ENCODE results near the gene LONRF2.

Gene LONRF2

DNA sequence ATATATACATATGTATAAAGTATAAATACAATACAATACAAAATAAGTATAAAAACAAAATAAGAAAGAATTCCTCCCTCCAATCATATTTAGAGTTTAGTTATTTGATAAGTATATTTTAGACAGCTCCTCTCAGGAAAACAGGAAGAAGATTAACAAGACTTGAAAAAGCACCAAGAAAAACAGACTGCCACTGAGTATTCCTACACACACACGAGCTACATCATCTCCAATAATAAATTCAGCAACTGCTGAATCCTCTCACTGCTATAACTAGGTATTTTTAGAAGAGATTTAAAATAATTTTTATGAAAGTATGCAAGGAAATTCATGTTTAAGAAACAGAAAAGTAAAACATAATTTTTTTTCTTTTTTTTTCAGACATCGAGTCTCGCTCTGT is 13.0 kb downstream of the LONRF2 start:
- Histone ChIP-seq H3K27me3 (peaks cover 15% of the 10 kb centered on the region), H3K9me3 (no peaks in the 10 kb centered on the region), H3K4me1 (ENCODE audit: control insufficient read depth in 1 of 2, insufficient read depth in 1 of 2, low read depth in 1 of 2, low read length in 1 of 2) (no peaks in the 10 kb centered on the region), H3K36me3 (no peaks in the 10 kb centered on the region), H3K27ac (no peak overlapping the region), H3K4me3 (ENCODE audit: low read depth in 1 of 2, low read length in 1 of 2) (no peak overlapping the region)
- TF ChIP-seq CTCF (IDR thresholded peaks at IDR 0.05): no peak

GRCh38 chr2:100303744-100304143 is 18.6 kb downstream of the LONRF2 start:
- no peaks in the 10 kb centered on the region for H3K9me3 ChIP-seq
- TF ChIP-seq CTCF (IDR thresholded peaks at IDR 0.05): no peak
- H3K4me3 ChIP-seq (ENCODE audit: low read depth in 1 of 2, low read length in 1 of 2): no peak overlapping the region

GRCh38 chr2:100302585-100302892 is 19.8 kb downstream of the LONRF2 start:
- H3K4me1 ChIP-seq (ENCODE audit: control insufficient read depth in 1 of 2, insufficient read depth in 1 of 2, low read depth in 1 of 2, low read length in 1 of 2): no peaks in the 10 kb centered on the region
- no peaks in the 10 kb centered on the region for H3K27me3 ChIP-seq
- H3K9me3 ChIP-seq: no peaks in the 10 kb centered on the region
- no peak overlapping the region for H3K4me3 ChIP-seq (ENCODE audit: low read depth in 1 of 2, low read length in 1 of 2)
- no peak overlapping the region for H3K27ac ChIP-seq
- TF ChIP-seq CTCF (IDR thresholded peaks at IDR 0.05): no peak
- H3K36me3 ChIP-seq: no peaks in the 10 kb centered on the region

More at GRCh38 chr2:100303744-100304143, 18.6 kb downstream of the LONRF2 start:
- H3K27ac ChIP-seq: no peak overlapping the region
- no peaks in the 10 kb centered on the region for H3K4me1 ChIP-seq (ENCODE audit: control insufficient read depth in 1 of 2, insufficient read depth in 1 of 2, low read depth in 1 of 2, low read length in 1 of 2)
- no peaks in the 10 kb centered on the region for H3K36me3 ChIP-seq
- no peaks in the 10 kb centered on the region for H3K27me3 ChIP-seq

DNA sequence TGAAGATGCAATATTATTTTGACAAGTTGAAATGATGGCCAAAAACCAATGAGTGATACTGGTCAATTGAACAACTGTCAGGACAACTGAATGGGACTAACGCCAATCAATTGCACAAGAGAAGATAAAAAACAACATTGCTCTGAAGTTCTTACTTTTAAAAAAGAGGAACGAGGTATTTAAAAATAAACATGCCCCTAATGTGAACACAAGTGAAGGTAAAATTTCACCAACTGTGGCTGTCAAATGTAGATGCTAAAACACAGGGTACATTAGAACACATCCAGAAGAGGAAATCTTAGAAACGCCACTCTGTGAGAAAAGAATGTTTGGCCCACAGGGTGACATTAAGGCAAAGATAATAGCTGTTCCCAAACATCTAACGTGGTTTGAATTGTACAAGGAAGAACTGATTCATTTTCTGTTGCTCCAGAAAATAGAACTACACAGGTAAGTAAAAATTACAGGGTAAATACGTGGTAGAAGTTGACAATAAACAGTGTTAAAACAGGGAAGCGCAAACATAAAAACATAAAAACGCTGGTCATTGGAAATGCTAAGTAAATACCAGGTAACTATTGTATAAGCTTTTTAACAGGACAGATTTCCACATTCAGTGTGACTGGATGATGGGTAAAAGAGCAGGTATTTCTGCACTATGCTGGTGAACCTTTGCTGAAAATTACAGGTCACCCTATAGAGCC is 20.3 kb downstream of the LONRF2 start:
- Histone ChIP-seq H3K27me3 (no peaks in the 10 kb centered on the region), H3K4me3 (ENCODE audit: low read depth in 1 of 2, low read length in 1 of 2) (no peak overlapping the region), H3K27ac (no peak overlapping the region), H3K4me1 (ENCODE audit: control insufficient read depth in 1 of 2, insufficient read depth in 1 of 2, low read depth in 1 of 2, low read length in 1 of 2) (no peaks in the 10 kb centered on the region), H3K36me3 (no peaks in the 10 kb centered on the region), H3K9me3 (no peaks in the 10 kb centered on the region)
- no peak for TF ChIP-seq CTCF (IDR thresholded peaks at IDR 0.05)

- H3K27me3 ChIP-seq: peaks cover 3% of the 10 kb centered on the region
- no peak for TF ChIP-seq CTCF (IDR thresholded peaks at IDR 0.05)
- no peaks in the 10 kb centered on the region for H3K9me3 ChIP-seq
- H3K36me3 ChIP-seq: no peaks in the 10 kb centered on the region
- no peaks in the 10 kb centered on the region for H3K4me1 ChIP-seq (ENCODE audit: control insufficient read depth in 1 of 2, insufficient read depth in 1 of 2, low read depth in 1 of 2, low read length in 1 of 2)
- H3K27ac ChIP-seq: no peak overlapping the region
- H3K4me3 ChIP-seq (ENCODE audit: low read depth in 1 of 2, low read length in 1 of 2): no peak overlapping the region
These were observed 22.8 kb downstream of the LONRF2 start for GRCh38 chr2:100299548-100299947.

Measured in neutrophil (primary cell).